B cell (primary cell): Measurements from ENCODE around the gene UNC13D. TPM values are rescaled to one million over a fixed set of nuclear protein-coding genes. Genes with fewer than 3 reads are reported as not detected.

Source experiments
- ATAC-seq: fragments of 200-7000 bp; cut with Tn5 transposase; one replicate; pipeline ENCODE4 v1.10.0; 2021; ENCODE audit warnings: low read depth, mild to moderate bottlenecking, moderate number of reproducible peaks, moderate library complexity
- CTCF ChIA-PET: fragments of 350-600 bp; sonication (Branson Sonifier 250); formaldehyde crosslinking; loops from one replicate; lab custom pipeline; 2021; ENCODE audit warnings: antibody characterized with exemption, inconsistent platforms; lab: Charles Lee
- POLR2A ChIA-PET: fragments of 350-600 bp; sonication (Branson Sonifier 250); formaldehyde crosslinking; loops from one replicate; lab custom pipeline; 2021; ENCODE audit warnings: antibody characterized with exemption; lab: Charles Lee
- DNase-seq: peaks from one replicate; pipeline ENCODE4 v3.0.0; 2013
- H2AFZ ChIP-seq: 2 replicates; pipeline ENCODE4 v1.6.1; 2012; ENCODE audit warnings: mild to moderate bottlenecking, low read depth, low read length; ENCODE audit not compliant: insufficient read depth, poor library complexity, severe bottlenecking
- H3K27ac ChIP-seq, 2 donors: 1 replicate in 1 of 2; 2 replicates in 1 of 2; pipeline ENCODE4 v1.5.1; 2012 to 2013; ENCODE audit warnings: low read length in 2 of 2, mild to moderate bottlenecking in 2 of 2, moderate library complexity in 1 of 2
- H3K27me3 ChIP-seq, 4 experiments: fragments of 200-600 bp in 1 of 4; sonication (generic) in 1 of 4; replicated peaks in 1 of 4; 1 replicate in 2 of 4; 2 replicates in 2 of 4; pipeline versions ENCODE4 v1.6.1 to v1.7.0; 2013 to 2016; ENCODE audit warnings: low read length in 3 of 4, mild to moderate bottlenecking in 2 of 4, mixed read lengths in 1 of 4, moderate library complexity in 1 of 4; ENCODE audit not compliant: insufficient read depth in 4 of 4, control insufficient read depth in 3 of 4; ENCODE audit errors: control extremely low read depth in 1 of 4
- H3K36me3 ChIP-seq, 2 experiments: replicated peaks in 1 of 2; 1 replicate in 1 of 2; 2 replicates in 1 of 2; pipeline versions ENCODE4 v1.6.1 to v1.7.1; 2013; ENCODE audit warnings: low read length in 1 of 2; ENCODE audit not compliant: insufficient read depth in 2 of 2, control insufficient read depth in 1 of 2; ENCODE audit errors: control extremely low read depth in 1 of 2, extremely low read depth in 1 of 2
- H3K4me1 ChIP-seq, 2 donors: fragments of 200-600 bp in 1 of 2; sonication (generic) in 1 of 2; 1 replicate in 1 of 2; 2 replicates in 1 of 2; pipeline versions ENCODE4 v1.5.1 to v1.6.1; 2013 to 2017; ENCODE audit warnings: low read length in 2 of 2; ENCODE audit not compliant: control insufficient read depth in 2 of 2, insufficient read depth in 2 of 2
- H3K4me2 ChIP-seq: replicated peaks from 2 replicates; pipeline ENCODE3; 2012; ENCODE audit warnings: mild to moderate bottlenecking, low read depth, low read length; ENCODE audit not compliant: poor library complexity, severe bottlenecking
- H3K4me3 ChIP-seq, 5 experiments: fragments of 200-600 bp in 1 of 5; sonication (generic) in 1 of 5; 1 replicate in 3 of 5; 2 replicates in 2 of 5; pipeline versions ENCODE4 v1.5.1 to v1.7.0; 2011 to 2016; ENCODE audit warnings: low read length in 4 of 5, mild to moderate bottlenecking in 4 of 5, low read depth in 2 of 5, control low read depth in 1 of 5, moderate library complexity in 1 of 5; ENCODE audit not compliant: insufficient read depth in 1 of 5; ENCODE audit errors: control extremely low read depth in 1 of 5, extremely low read depth in 1 of 5
- H3K79me2 ChIP-seq: fragments of 200-600 bp; sonication (generic); one replicate; pipeline ENCODE4 v1.6.0; 2016; ENCODE audit warnings: low read length; ENCODE audit not compliant: control insufficient read depth, insufficient read depth
- H3K9ac ChIP-seq: fragments of 200-600 bp; sonication (generic); 2 replicates; pipeline ENCODE4 v1.6.1; 2017; ENCODE audit warnings: mild to moderate bottlenecking, low read length, moderate library complexity
- H3K9me3 ChIP-seq, 3 donors: one replicate each; pipeline versions ENCODE4 v1.6.1 to v1.7.1; 2013; ENCODE audit warnings: low read length in 2 of 3; ENCODE audit not compliant: control insufficient read depth in 2 of 3, insufficient read depth in 1 of 3; ENCODE audit errors: control extremely low read depth in 1 of 3
- H4K20me1 ChIP-seq: 2 replicates; pipeline ENCODE4 v1.6.0; 2012; ENCODE audit warnings: mild to moderate bottlenecking, low read length; ENCODE audit not compliant: insufficient read depth, control insufficient read depth, poor library complexity, severe bottlenecking
- H3K27ac Mint-ChIP-seq: one replicate; pipeline ENCODE4 v1.8.0; 2021; ENCODE audit warnings: mixed read lengths
- H3K27me3 Mint-ChIP-seq: one replicate; pipeline ENCODE4 v1.8.0; 2021; ENCODE audit warnings: mixed read lengths
- H3K4me1 Mint-ChIP-seq: one replicate; pipeline ENCODE4 v1.8.0; 2021; ENCODE audit warnings: mixed read lengths
- H3K4me3 Mint-ChIP-seq: one replicate; pipeline ENCODE4 v1.8.0; 2021; ENCODE audit warnings: mixed read lengths
- H3K9me3 Mint-ChIP-seq: one replicate; pipeline ENCODE4 v1.8.0; 2022; ENCODE audit warnings: mixed read lengths; ENCODE audit not compliant: insufficient read depth
- EZH2 ChIP-seq: IDR thresholded peaks from 2 replicates; pipeline ENCODE4 v1.6.1; 2012; ENCODE audit warnings: borderline replicate concordance, low read depth, mild to moderate bottlenecking, moderate library complexity, low read length; ENCODE audit not compliant: insufficient read depth, poor library complexity, severe bottlenecking
- WGBS: methylation state at CpG from one replicate; pipeline ENCODE4 v1.1.5; 2013; ENCODE audit warnings: missing lambda C conversion rate; ENCODE audit not compliant: insufficient coverage; 5-methylcytosine and 5-hydroxymethylcytosine counted together
- intact Hi-C: fragments of 100-400 bp; cut with micrococcal nuclease; formaldehyde crosslinking; loops from one replicate; pipeline ENCODE4 v1.10.0; 2022
- polyA plus RNA-seq: library from polyadenylated mRNA; depleted of rRNA; stranded (reverse); fragments of >200 nt; gene quantifications from 2 replicates; pipeline ENCODE4 v1.2.3, GENCODE V29; 2012
- total RNA-seq, 2 donors: library from RNA; stranded (reverse); fragments of 120-200 nt in 1 of 2; gene quantifications; 1 replicate in 1 of 2; 2 replicates in 1 of 2; pipeline versions ENCODE4 v1.2.3 to v1.2.4, GENCODE V29; 2013 to 2022
- TF ChIP-seq, protein P1 (sequence below): fragments of 200-600 bp; IDR thresholded peaks from one replicate; pipeline ENCODE4 v1.8.0; 2022; ENCODE audit warnings: antibody characterized with exemption, mild to moderate bottlenecking

Gene UNC13D
- total and polyA plus RNA-seq, 2 donors (not counting 1 experiment from before 2014, with no cell fraction given): 101 to 107 TPM

- peaks cover 0 to 58% of the 10 kb centered on the region in 2 experiments for H3K36me3 ChIP-seq
- ChIA-PET POLR2A (interaction anchor here (0.7 to 1.1 kb wide), 2 partner anchors 12 to 17 kb away, joined by 4 to 7 read pairs; partner anchors contain the start of gene WBP2), CTCF (interaction anchor here (0.7 to 3.4 kb wide), 3 partner anchors 11 to 739 kb away, joined by 3 to 11 read pairs (median 3); no protein-coding TSS in a partner anchor)
- no peak overlapping the region for H3K27ac Mint-ChIP-seq
- no peaks in the 10 kb centered on the region for H3K9me3 ChIP-seq
- H3K4me2 ChIP-seq: no peak overlapping the region
- H3K4me1 Mint-ChIP-seq: peaks cover 8% of the 10 kb centered on the region
- H3K4me1 ChIP-seq: peaks cover 3 to 8% of the 10 kb centered on the region in 2 donors
- H3K9me3 Mint-ChIP-seq: no peaks in the 10 kb centered on the region
- H3K27me3 Mint-ChIP-seq: no peaks in the 10 kb centered on the region
- H3K79me2 ChIP-seq: peaks cover 10% of the 10 kb centered on the region
- no peak overlapping the region for H3K27ac ChIP-seq
- WGBS: 84% methylated on average over 5 of the region's 7 CpGs
- H3K27me3 ChIP-seq: no peaks in the 10 kb centered on the region
- no peak overlapping the region for H3K4me3 ChIP-seq
- no peak overlapping the region for H2AFZ ChIP-seq
- no peak for TF ChIP-seq EZH2
- TF ChIP-seq, protein P1, sequence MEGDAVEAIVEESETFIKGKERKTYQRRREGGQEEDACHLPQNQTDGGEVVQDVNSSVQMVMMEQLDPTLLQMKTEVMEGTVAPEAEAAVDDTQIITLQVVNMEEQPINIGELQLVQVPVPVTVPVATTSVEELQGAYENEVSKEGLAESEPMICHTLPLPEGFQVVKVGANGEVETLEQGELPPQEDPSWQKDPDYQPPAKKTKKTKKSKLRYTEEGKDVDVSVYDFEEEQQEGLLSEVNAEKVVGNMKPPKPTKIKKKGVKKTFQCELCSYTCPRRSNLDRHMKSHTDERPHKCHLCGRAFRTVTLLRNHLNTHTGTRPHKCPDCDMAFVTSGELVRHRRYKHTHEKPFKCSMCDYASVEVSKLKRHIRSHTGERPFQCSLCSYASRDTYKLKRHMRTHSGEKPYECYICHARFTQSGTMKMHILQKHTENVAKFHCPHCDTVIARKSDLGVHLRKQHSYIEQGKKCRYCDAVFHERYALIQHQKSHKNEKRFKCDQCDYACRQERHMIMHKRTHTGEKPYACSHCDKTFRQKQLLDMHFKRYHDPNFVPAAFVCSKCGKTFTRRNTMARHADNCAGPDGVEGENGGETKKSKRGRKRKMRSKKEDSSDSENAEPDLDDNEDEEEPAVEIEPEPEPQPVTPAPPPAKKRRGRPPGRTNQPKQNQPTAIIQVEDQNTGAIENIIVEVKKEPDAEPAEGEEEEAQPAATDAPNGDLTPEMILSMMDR: no peak
- H3K4me3 Mint-ChIP-seq: no peak overlapping the region
- H4K20me1 ChIP-seq: no peaks in the 10 kb centered on the region
- intact Hi-C loops: no loop called here
- DNase-seq: no peak
- ATAC-seq: no peak
- H3K9ac ChIP-seq: no peak overlapping the region
These were observed 6.3 kb downstream of the UNC13D start for GRCh38 chr17:75837899-75838298.

GRCh38 chr17:75836605-75837004, 7.6 kb downstream of the UNC13D start:
- peaks cover 4 to 5% of the 10 kb centered on the region in 2 donors for H3K4me1 ChIP-seq
- H3K4me2 ChIP-seq: no peak overlapping the region
- intact Hi-C loops: no loop called here
- no peaks in the 10 kb centered on the region for H3K27me3 Mint-ChIP-seq
- TF ChIP-seq EZH2: no peak
- TF ChIP-seq, protein P1: no peak
- 92% methylated on average over 9 of the region's 9 CpGs for WGBS
- H3K4me3 ChIP-seq: no peak overlapping the region
- no peak overlapping the region for H2AFZ ChIP-seq
- no peak overlapping the region for H3K9ac ChIP-seq
- H3K27ac Mint-ChIP-seq: no peak overlapping the region
- H3K36me3 ChIP-seq: peaks cover 0 to 55% of the 10 kb centered on the region in 2 experiments
- ATAC-seq: no peak
- ChIA-PET CTCF (interaction anchor here (1.4 to 3.4 kb wide), 2 partner anchors 10 to 75 kb away, joined by 4 to 11 read pairs; no protein-coding TSS in a partner anchor), POLR2A (interaction anchor here (0.6 kb wide), 1 partner anchor 38 kb away, joined by 5 read pairs; no protein-coding TSS in a partner anchor)
- H4K20me1 ChIP-seq: no peaks in the 10 kb centered on the region
- H3K79me2 ChIP-seq: no peaks in the 10 kb centered on the region
- no peaks in the 10 kb centered on the region for H3K27me3 ChIP-seq
- no peaks in the 10 kb centered on the region for H3K9me3 ChIP-seq
- H3K4me1 Mint-ChIP-seq: peaks cover 13% of the 10 kb centered on the region
- no peaks in the 10 kb centered on the region for H3K9me3 Mint-ChIP-seq
- no peak overlapping the region for H3K27ac ChIP-seq
- no peak for DNase-seq
- no peak overlapping the region for H3K4me3 Mint-ChIP-seq
